Trophoblast cell (in vitro differentiated cells and primary cell): ENCODE data around the gene FBXL19.

Experiments
- DNase-seq, 2 donors: peaks; one replicate each; pipeline ENCODE4 v3.0.0-alpha.2; 2016
- H2AFZ ChIP-seq: 2 replicates; pipeline ENCODE4 v1.6.1; 2013; ENCODE audit warnings: low read length, moderate library complexity, mild to moderate bottlenecking; ENCODE audit not compliant: insufficient read depth, poor library complexity
- H2AK5ac ChIP-seq: 2 replicates; pipeline ENCODE4 v1.6.1; 2013; ENCODE audit warnings: mild to moderate bottlenecking, low read length
- H2BK120ac ChIP-seq: 2 replicates; pipeline ENCODE4 v1.6.1; 2013; ENCODE audit warnings: low read length, mild to moderate bottlenecking, moderate library complexity; ENCODE audit not compliant: insufficient read depth, poor library complexity
- H2BK12ac ChIP-seq: 2 replicates; pipeline ENCODE4 v1.6.1; 2013; ENCODE audit warnings: mild to moderate bottlenecking, low read length, moderate library complexity
- H2BK5ac ChIP-seq: 2 replicates; pipeline ENCODE4 v1.6.1; 2013; ENCODE audit warnings: low read length, low read depth, moderate library complexity, mild to moderate bottlenecking; ENCODE audit not compliant: poor library complexity
- H3K14ac ChIP-seq: 2 replicates; pipeline ENCODE4 v1.6.1; 2013; ENCODE audit warnings: mild to moderate bottlenecking, low read length
- H3K18ac ChIP-seq: 2 replicates; pipeline ENCODE4 v1.6.1; 2013; ENCODE audit warnings: mild to moderate bottlenecking, low read length
- H3K23ac ChIP-seq: 2 replicates; pipeline ENCODE4 v1.6.1; 2013; ENCODE audit warnings: low read length
- H3K27ac ChIP-seq: 2 replicates; pipeline ENCODE4 v1.5.1; 2013; ENCODE audit warnings: low read depth, mild to moderate bottlenecking, inconsistent platforms, low read length, moderate library complexity
- H3K27me3 ChIP-seq: 2 replicates; pipeline ENCODE4 v1.6.1; 2013; ENCODE audit warnings: inconsistent platforms, mild to moderate bottlenecking, low read length, moderate library complexity; ENCODE audit not compliant: insufficient read depth
- H3K36me3 ChIP-seq, 2 experiments: 1 replicate in 1 of 2; 2 replicates in 1 of 2; pipeline ENCODE4 v1.6.1; 2013; ENCODE audit warnings: low read length in 2 of 2, mild to moderate bottlenecking in 2 of 2, moderate library complexity in 1 of 2; ENCODE audit not compliant: insufficient read depth in 2 of 2, control insufficient read depth in 1 of 2
- H3K4ac ChIP-seq: 2 replicates; pipeline ENCODE4 v1.6.1; 2013; ENCODE audit warnings: low read depth, mild to moderate bottlenecking, low read length, moderate library complexity
- H3K4me1 ChIP-seq, 2 experiments: 1 replicate in 1 of 2; 2 replicates in 1 of 2; pipeline ENCODE4 v1.6.1; 2013; ENCODE audit warnings: low read length in 2 of 2, mild to moderate bottlenecking in 2 of 2, moderate library complexity in 1 of 2; ENCODE audit not compliant: insufficient read depth in 2 of 2, control insufficient read depth in 1 of 2
- H3K4me2 ChIP-seq: 2 replicates; pipeline ENCODE4 v1.6.1; 2013; ENCODE audit warnings: inconsistent platforms, mild to moderate bottlenecking, low read length, moderate library complexity
- H3K4me3 ChIP-seq: 2 replicates; pipeline ENCODE4 v1.5.1; 2013; ENCODE audit warnings: mild to moderate bottlenecking, low read depth, low read length, inconsistent platforms
- H3K79me1 ChIP-seq: one replicate; pipeline ENCODE4 v1.6.1; 2013; ENCODE audit warnings: low read length
- H3K79me2 ChIP-seq: 2 replicates; pipeline ENCODE4 v1.6.1; 2013; ENCODE audit warnings: low read length, mild to moderate bottlenecking; ENCODE audit not compliant: control insufficient read depth, insufficient read depth, poor library complexity
- H3K9ac ChIP-seq: 2 replicates; pipeline ENCODE4 v1.6.1; 2013; ENCODE audit warnings: mild to moderate bottlenecking, low read length
- H3K9me3 ChIP-seq: 2 replicates; pipeline ENCODE4 v1.6.1; 2013; ENCODE audit warnings: low read depth, mild to moderate bottlenecking, control low read depth, inconsistent platforms, low read length; ENCODE audit not compliant: insufficient read depth
- H4K12ac ChIP-seq: 2 replicates; pipeline ENCODE4 v1.6.1; 2013; ENCODE audit warnings: low read depth, mild to moderate bottlenecking, low read length, moderate library complexity
- H4K8ac ChIP-seq: 2 replicates; pipeline ENCODE4 v1.6.1; 2013; ENCODE audit warnings: low read depth, mild to moderate bottlenecking, low read length, moderate library complexity
- H4K91ac ChIP-seq: one replicate; pipeline ENCODE4 v1.6.1; 2013; ENCODE audit warnings: low read depth, mild to moderate bottlenecking, low read length, moderate library complexity
- WGBS: extraction: QIAGEN DNeasy Blood & Tissue Kit; methylation state at CpG from one replicate; pipeline ENCODE4 v1.1.7; 2013; ENCODE audit warnings: missing lambda C conversion rate; ENCODE audit not compliant: insufficient read length, insufficient coverage; ENCODE audit errors: extremely low coverage; 5-methylcytosine and 5-hydroxymethylcytosine counted together

FBXL19 gene

DNA sequence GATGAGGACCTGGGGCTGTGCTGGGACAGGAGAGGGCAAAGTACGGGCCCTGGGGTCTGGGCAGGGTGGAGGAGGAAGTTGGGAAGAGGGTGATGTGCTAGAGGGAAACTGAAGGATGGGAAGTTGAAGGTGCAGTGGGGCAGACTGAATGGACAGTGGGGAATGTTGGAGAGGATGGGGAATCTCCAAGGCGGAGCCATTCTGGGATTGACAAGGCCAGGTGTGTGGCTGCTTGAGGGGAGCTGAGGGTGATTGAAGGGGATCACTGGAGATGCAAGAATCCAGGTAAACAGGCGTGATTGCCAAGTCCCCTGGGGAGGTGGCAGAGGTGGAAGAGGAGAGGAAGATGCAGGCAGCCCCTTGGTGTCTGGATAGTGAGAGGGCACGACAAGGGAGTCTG lies 53.1 kb downstream of the FBXL19 start:
- no peak overlapping the region for H3K14ac ChIP-seq
- no peak overlapping the region for H3K23ac ChIP-seq
- H3K9ac ChIP-seq = no peak overlapping the region
- no peak overlapping the region for H3K4me3 ChIP-seq
- WGBS = no CpG with 5 or more reads among the region's 4 CpGs
- no peak overlapping the region for H4K91ac ChIP-seq
- H2AFZ ChIP-seq = no peak overlapping the region
- no peaks in the 10 kb centered on the region for H3K79me2 ChIP-seq
- no peak overlapping the region for H3K18ac ChIP-seq
- H3K79me1 ChIP-seq = no peaks in the 10 kb centered on the region
- H2AK5ac ChIP-seq = no peak overlapping the region
- no peak overlapping the region for H2BK120ac ChIP-seq
- no peak overlapping the region for H4K8ac ChIP-seq
- H2BK5ac ChIP-seq = no peak overlapping the region
- no peak for DNase-seq
- H3K9me3 ChIP-seq = peaks cover 1% of the 10 kb centered on the region
- H3K4me2 ChIP-seq = no peak overlapping the region
- no peaks in the 10 kb centered on the region for H3K4me1 ChIP-seq
- H2BK12ac ChIP-seq = no peak overlapping the region
- no peak overlapping the region for H3K27ac ChIP-seq
- H4K12ac ChIP-seq = no peak overlapping the region
- no peak overlapping the region for H3K4ac ChIP-seq
- peaks cover 79 to 88% of the 10 kb centered on the region in 2 experiments for H3K36me3 ChIP-seq
- H3K27me3 ChIP-seq = no peaks in the 10 kb centered on the region

DNA sequence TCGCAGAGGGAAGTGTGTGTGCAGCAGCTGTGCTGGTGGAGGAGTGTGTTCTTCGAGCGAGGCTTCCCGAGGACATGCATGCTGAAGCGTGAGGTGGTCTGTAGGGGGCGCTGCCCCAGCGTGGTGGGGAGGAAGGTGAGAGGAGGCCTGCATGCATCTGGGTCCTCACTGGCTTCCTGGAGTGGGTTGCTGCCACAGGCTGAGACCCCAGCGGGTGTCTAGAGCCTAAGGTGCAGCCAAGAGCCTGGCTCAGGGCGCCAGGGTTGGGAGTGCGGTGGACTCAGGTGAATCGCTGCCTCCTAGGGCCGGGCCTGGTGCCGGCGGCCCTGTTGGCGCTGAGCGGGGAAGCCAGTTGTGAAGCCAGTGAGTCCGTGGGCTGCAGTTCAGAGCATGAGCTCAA lies 54.1 kb downstream of the FBXL19 start:
- H3K23ac ChIP-seq = no peak overlapping the region
- H2BK12ac ChIP-seq = no peak overlapping the region
- no peak overlapping the region for H4K8ac ChIP-seq
- H3K9ac ChIP-seq = no peak overlapping the region
- no CpG with 5 or more reads among the region's 17 CpGs for WGBS
- no peaks in the 10 kb centered on the region for H3K27me3 ChIP-seq
- no peak overlapping the region for H3K14ac ChIP-seq
- H3K36me3 ChIP-seq = peaks cover 83 to 86% of the 10 kb centered on the region in 2 experiments
- no peak overlapping the region for H3K27ac ChIP-seq
- H2BK5ac ChIP-seq = no peak overlapping the region
- no peak overlapping the region for H2AK5ac ChIP-seq
- peaks cover 2% of the 10 kb centered on the region for H3K9me3 ChIP-seq
- DNase-seq = no peak
- no peak overlapping the region for H2BK120ac ChIP-seq
- no peak overlapping the region for H3K18ac ChIP-seq
- H3K4me1 ChIP-seq = no peaks in the 10 kb centered on the region
- no peaks in the 10 kb centered on the region for H3K79me1 ChIP-seq
- no peak overlapping the region for H3K4ac ChIP-seq
- H3K4me2 ChIP-seq = no peak overlapping the region
- H4K91ac ChIP-seq = no peak overlapping the region
- H3K4me3 ChIP-seq = no peak overlapping the region
- no peak overlapping the region for H4K12ac ChIP-seq
- no peaks in the 10 kb centered on the region for H3K79me2 ChIP-seq
- no peak overlapping the region for H2AFZ ChIP-seq

DNA sequence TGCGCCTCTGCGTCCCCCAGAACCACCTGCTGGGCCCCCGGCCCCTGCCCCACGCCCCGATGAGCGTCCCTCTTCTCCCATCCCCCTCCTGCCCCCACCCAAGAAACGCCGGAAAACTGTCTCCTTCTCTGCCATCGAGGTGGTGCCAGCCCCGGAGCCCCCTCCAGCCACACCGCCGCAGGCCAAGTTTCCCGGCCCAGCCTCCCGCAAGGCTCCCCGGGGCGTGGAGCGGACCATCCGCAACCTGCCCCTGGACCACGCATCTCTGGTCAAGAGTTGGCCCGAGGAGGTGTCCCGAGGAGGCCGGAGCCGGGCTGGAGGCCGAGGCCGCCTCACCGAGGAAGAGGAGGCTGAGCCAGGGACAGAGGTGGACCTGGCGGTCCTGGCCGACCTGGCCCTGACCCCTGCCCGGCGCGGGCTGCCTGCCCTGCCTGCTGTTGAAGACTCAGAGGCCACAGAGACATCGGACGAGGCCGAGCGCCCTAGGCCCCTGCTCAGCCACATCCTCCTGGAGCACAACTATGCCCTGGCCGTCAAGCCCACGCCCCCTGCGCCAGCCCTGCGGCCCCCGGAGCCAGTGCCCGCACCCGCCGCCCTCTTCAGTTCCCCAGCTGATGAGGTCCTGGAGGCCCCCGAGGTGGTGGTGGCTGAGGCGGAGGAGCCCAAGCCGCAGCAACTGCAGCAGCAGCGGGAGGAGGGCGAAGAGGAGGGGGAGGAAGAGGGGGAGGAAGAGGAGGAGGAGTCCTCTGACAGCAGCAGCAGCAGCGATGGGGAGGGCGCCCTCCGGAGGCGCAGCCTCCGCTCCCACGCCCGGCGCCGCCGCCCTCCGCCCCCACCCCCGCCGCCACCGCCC lies 56.0 kb downstream of the FBXL19 start:
- Histone ChIP-seq H3K79me1 (no peaks in the 10 kb centered on the region), H4K91ac (no peak overlapping the region), H2BK12ac (no peak overlapping the region), H3K9ac (no peak overlapping the region), H3K79me2 (no peaks in the 10 kb centered on the region), H3K36me3 (peaks cover 85 to 87% of the 10 kb centered on the region in 2 experiments), H3K4me1 (no peaks in the 10 kb centered on the region), H3K23ac (no peak overlapping the region), H3K4me2 (no peak overlapping the region), H4K12ac (no peak overlapping the region), H2BK120ac (no peak overlapping the region), H4K8ac (no peak overlapping the region), H2AK5ac (no peak overlapping the region), H3K4me3 (no peak overlapping the region), H3K18ac (no peak overlapping the region), H3K9me3 (peaks cover 3% of the 10 kb centered on the region), H3K27me3 (no peaks in the 10 kb centered on the region), H3K27ac (no peak overlapping the region), H2BK5ac (no peak overlapping the region), H3K4ac (no peak overlapping the region), H3K14ac (no peak overlapping the region), H2AFZ (no peak overlapping the region)
- no CpG with 5 or more reads among the region's 62 CpGs for WGBS
- no peak for DNase-seq

DNA sequence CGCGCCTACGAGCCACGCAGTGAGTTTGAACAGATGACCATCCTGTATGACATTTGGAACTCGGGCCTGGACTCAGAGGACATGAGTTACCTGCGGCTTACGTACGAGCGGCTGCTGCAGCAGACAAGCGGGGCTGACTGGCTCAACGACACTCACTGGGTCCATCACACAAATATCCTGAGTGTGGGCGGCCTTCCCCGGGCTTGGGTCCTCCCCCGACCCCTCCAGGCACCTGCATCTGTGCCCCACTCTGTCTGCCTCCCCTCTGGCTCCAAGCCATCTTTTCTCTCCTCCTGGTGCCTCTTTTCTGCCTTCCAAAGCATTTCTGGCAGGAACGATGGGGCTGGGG lies 56.6 kb downstream of the FBXL19 start:
- H3K14ac ChIP-seq = no peak overlapping the region
- H3K4ac ChIP-seq = no peak overlapping the region
- H3K27me3 ChIP-seq = no peaks in the 10 kb centered on the region
- no peak overlapping the region for H2BK5ac ChIP-seq
- peaks cover 3% of the 10 kb centered on the region for H3K9me3 ChIP-seq
- H2AK5ac ChIP-seq = no peak overlapping the region
- H3K79me2 ChIP-seq = no peaks in the 10 kb centered on the region
- H3K36me3 ChIP-seq = peaks cover 84 to 85% of the 10 kb centered on the region in 2 experiments
- H4K8ac ChIP-seq = no peak overlapping the region
- H4K91ac ChIP-seq = no peak overlapping the region
- DNase-seq = no peak
- no peak overlapping the region for H2AFZ ChIP-seq
- H3K27ac ChIP-seq = no peak overlapping the region
- no peak overlapping the region for H3K23ac ChIP-seq
- no peak overlapping the region for H2BK120ac ChIP-seq
- H3K4me1 ChIP-seq = no peaks in the 10 kb centered on the region
- no peak overlapping the region for H4K12ac ChIP-seq
- H3K4me3 ChIP-seq = no peak overlapping the region
- H3K18ac ChIP-seq = no peak overlapping the region
- H3K9ac ChIP-seq = no peak overlapping the region
- no peak overlapping the region for H2BK12ac ChIP-seq
- no peak overlapping the region for H3K4me2 ChIP-seq
- WGBS = no CpG with 5 or more reads among the region's 15 CpGs
- no peaks in the 10 kb centered on the region for H3K79me1 ChIP-seq
